T47D (cell line): ENCODE results near the gene PLA2G6.

Source experiments
- DNase-seq, 2 experiments: peaks; one replicate each; pipeline versions ENCODE4 v3.0.0 to v3.0.0-alpha.2; 2011 to 2012; ENCODE audit warnings: low read depth in 1 of 2, low spot score in 1 of 2
- JUND ChIP-seq: IDR thresholded peaks from 2 replicates; pipeline ENCODE4 v1.6.1; 2012; ENCODE audit warnings: low read depth
- in situ Hi-C: cut with HindIII; loops from 2 replicates; pipeline ENCODE4 v1.10.0; 2016; ENCODE audit warnings: low sequenced_read_pairs, low pct_unique_long_range_greater_than_20kb

PLA2G6 gene

DNA sequence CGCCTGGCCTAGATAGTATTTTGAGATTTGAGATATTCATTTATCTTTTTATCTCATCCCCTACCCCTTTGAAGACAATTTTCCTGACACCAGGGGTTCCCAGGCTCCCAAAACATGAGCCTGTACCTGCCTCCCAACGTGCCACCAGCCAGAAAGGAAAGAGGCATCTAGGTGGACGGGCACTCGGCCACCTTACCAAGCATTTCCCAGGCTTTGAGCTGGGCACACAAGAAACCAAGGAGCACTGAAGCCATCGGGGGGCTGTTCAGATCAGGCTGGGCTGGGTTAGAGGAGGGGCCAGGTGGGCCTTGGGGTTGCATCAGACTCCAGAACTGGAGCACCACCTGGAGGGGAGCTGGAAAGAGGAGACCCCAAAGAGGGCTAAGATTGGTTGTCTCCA is 42.7 kb downstream of the PLA2G6 start:
- TF ChIP-seq JUND: no peak
- in situ Hi-C loops: no loop called here
- DNase-seq: no peak

DNA sequence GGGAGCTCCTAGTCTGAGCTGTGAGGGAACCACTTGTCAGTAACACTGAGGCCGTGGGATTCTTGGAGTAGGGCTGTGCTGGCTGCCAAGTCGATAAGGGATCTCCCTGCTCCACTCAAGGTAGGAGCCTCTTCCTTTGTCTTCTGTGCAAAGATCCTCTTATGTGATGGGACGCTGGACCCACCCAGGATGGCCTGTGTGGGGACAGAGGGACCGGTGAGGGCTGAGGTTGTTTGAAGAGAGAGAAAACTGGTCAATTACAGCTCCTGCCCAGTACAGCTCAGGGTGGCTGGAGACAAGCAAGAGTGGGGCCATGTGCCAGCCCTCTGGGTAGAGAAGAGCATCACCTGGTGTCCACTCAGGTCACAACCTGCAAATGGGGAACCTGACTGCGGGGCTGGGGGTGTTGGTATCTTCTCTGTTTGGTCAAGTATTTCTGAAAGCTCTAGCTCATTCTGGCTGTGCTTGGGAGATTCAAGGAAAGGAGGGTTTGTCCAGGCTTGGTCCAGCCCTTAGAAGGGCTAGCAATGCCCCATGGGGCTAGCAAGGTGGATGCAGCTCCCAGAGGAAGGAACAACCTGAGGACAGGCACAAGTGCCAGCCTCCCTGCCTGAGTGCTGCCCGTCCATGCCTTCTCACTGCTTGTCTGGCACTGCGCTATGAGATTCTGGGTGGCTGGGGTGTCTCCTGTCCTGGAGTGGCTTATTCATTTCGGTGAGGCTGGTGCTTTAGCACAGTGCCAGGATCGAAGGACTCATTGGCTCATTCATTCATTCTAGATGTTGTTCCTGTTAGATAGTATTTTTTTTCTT is 43.5 kb downstream of the PLA2G6 start:
- TF ChIP-seq JUND: no peak
- in situ Hi-C loops: no loop called here
- no peak for DNase-seq

DNA sequence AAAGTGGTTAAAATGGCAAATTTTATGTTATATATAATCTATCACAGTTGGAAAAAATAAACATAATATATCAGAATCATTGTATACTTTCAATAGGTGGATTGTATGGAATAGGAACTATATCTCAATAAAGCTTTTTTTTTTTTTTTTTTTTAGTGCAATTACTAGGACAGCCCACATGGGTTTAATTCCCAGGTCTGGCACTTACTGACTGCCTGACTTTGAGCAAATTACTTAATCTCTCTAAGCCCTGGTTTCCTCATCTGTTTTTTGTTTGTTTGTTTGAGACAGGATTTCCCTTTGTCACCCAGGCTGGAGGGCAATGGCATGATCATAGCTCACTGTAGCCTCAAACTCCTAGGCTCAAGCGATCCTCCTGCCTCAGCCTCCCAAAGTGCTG is 45.0 kb downstream of the PLA2G6 start:
- no peak for DNase-seq
- no peak for TF ChIP-seq JUND
- in situ Hi-C loops: no loop called here

DNA sequence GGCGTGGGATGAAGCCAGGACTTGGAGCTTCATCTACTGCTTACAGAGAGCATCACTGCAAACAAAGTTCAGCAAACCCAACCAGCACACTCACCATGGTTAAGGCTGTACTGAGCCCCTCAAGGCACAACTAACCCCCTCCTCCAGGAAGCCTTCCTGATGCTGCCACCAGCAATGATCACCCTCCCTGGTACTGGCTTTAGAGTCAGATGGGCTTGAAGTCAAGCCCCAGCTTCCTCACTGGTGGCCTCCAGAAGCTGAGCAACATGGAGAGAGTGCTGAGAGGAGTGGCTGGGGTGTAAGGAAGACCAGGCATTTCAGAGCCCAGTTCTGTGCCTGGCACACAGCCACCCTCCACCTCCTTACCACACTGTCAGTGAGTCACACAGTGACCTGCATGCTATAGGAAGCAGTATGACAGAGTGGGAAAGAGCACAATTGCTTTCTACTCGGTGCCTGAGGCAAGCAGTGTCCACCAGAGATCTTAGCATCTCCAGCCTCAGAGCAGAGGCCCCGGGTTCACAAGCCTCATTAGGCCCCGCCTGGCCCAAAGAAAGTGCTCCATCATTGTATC is 46.4 kb downstream of the PLA2G6 start:
- in situ Hi-C loops: no loop called here
- no peak for TF ChIP-seq JUND
- DNase-seq: peak in 1 of 2 experiments; percentile 63

DNA sequence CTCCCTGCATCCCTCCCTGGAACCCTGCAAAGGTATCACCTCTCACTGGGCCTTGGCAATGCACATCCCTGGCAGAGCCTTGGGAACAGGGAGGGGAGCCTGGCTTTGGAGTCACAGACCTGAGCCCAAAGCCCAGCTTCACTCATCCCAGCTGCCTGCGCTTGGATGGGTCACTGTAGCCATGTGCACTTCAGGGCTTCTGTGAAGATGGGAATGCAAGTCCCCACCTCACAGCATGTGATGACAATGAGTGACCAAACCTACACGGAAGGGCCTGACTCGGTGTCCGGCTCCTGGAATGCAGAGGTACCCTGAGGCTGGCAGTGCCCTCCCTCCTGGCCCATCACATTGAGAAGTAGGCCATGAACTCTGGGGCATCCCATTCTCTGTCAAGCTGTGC is 48.3 kb downstream of the PLA2G6 start:
- DNase-seq: no peak
- no peak for TF ChIP-seq JUND
- in situ Hi-C loops: no loop called here

DNA sequence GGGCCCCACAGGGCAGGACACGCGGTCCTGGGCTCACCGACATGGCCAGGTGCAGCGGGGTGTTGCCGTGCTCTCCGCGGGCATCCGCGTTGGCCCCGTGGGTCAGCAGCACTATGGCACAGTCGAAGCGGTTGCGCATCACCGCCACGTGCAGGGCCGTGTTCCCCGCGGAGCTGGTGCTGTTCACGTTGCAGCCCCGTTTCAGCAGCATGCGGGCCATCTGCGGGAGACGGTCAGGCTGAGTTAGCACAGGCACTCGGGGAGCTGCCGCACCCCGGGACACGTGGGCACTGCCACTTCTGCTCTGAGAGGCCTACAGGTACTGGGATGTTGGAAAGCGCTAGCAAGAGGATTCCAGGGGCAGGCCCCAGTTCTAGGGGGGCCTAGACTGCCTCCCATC is 48.8 kb downstream of the PLA2G6 start:
- in situ Hi-C loops: no loop called here
- TF ChIP-seq JUND: no peak
- DNase-seq: no peak

DNA sequence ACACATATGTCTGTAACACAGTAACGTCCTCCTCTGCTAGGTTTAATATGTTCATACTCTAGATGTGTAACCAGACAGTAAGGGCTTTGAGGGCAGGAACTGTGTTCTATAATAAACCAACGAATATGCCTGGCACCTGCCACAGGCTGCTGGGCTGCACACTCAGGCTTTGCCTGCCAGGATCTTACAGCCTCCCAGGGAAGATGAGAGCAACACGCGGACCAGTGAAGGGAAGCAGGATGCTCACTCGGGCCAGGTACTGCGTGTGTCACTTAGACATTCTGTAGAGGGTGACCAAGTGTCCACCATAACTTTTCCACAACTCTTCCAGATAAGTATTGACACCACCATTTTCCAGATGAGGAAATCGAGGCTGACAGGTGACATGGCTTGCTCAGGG is 49.5 kb downstream of the PLA2G6 start:
- no peak for TF ChIP-seq JUND
- in situ Hi-C loops: no loop called here
- DNase-seq: no peak

DNA sequence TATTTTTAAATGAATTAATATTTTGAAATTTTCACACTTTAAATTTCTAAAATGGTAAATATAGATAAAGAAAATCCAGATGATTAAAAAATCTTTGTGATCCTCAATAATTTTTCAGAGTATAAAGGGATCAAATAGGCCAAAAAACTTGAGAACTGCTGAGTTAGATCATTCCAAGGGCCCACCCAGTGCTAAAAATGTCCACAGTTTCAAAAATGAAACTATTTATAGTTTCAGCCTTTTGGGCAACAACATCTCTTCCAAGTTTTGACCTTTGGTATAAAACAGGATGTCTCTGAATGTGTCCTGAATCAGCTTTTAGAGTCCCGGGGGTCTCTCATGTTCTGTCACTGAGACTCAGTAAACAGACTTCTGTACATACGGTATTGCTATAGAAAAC is 50.2 kb downstream of the PLA2G6 start:
- no peak for TF ChIP-seq JUND
- in situ Hi-C loops: no loop called here

DNA sequence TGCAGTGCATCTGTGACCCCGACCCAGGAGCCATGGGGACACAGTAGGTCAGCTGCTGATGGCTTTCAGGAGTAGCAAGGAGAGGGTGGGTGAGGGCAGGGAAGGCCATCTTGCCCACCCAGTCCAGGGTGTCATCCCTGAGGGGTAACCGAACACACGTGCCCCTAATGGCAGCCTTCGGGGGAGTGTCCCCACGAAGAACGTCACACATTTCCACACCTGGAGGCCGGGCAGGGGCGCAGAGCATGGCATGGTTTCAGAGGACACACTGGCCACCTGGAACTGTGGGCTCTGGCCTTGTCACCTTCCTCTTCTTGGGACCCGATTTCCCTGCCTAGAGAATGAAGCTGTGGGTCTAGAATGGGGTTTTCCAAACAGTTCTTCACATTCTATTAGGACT is 51.8 kb downstream of the PLA2G6 start:
- in situ Hi-C loops: no loop called here
- no peak for TF ChIP-seq JUND
- no peak for DNase-seq

More for the DNA sequence above, 50.2 kb downstream of the PLA2G6 start:
- no peak for DNase-seq

DNA sequence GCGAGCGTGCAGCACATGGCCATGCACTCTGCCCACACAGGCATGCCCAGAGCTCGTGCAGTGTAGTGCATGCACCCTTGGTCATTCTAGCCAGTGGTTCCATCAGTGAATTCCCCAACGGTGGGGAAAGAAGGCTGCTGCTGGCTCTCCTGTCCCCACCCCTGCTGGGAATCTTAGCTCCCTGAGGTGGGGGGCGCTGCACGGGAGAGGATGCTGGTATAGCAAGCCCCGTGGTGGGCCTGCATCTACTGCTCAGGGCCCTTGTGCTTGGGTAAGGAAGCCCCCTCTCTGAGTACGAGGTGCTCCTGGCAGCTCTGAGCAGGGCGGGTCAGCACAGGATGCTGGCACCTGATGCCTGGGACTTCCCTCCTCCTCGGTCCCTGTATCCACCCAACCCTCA is 52.6 kb downstream of the PLA2G6 start:
- DNase-seq: no peak
- no peak for TF ChIP-seq JUND
- in situ Hi-C loops: no loop called here

DNA sequence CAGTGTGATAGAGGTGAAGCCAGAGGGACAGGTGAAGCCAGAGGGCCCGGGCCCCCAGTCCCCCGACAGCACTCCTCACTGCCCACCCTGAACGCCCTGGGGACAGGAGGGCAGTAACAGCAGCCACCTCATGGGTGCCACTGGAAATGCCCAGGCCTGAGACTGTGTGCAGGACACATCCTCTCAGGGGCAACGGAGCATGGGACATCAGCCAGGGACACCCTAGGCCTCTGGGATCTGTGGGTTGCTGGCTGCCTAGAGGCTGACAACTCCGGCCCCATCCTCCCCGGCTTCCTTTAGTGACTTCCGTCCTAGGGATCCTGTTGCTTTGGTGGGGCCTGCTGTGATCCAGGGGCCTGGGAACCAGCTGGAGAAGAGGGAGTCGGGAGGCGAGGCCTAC is 53.8 kb downstream of the PLA2G6 start:
- TF ChIP-seq JUND: no peak
- in situ Hi-C loops: no loop called here
- no peak for DNase-seq

DNA sequence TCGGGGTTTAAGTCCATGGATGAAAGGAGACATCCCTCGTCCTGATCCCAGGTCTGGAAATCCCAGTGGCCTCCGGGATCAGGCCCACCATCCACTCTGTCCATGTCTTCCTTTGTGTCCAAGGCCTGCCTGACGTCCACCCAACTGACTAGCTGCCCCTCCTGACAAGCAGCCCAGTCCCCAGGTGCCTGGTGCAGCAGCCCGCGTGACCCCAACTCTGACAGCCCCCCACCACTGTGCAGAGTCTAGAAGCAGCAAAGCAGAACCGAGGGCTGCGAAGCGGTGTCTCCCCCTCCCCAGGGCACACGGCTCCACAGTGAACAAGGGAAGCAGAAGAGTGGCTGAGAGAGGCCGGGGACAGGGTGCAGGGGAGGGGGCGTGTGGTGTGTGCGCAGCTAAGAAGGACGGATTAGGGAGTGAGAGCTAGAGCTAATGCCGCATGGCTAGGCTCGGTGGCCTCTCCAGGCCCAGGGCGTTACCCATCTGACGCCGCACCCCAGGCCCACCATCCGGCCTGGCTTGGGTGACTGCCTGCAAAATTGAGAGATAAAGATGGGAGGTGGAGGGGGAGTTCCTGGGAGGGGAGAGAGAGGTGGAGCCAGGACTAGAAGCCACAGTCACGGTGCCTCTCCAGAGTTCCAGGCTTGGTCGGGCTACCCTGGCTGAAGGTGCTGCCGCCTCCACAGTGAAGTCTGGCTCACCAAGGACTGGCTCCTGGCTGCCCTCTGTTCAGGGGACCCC is 54.5 kb downstream of the PLA2G6 start:
- no peak for DNase-seq
- in situ Hi-C loops: no loop called here
- TF ChIP-seq JUND: no peak

DNA sequence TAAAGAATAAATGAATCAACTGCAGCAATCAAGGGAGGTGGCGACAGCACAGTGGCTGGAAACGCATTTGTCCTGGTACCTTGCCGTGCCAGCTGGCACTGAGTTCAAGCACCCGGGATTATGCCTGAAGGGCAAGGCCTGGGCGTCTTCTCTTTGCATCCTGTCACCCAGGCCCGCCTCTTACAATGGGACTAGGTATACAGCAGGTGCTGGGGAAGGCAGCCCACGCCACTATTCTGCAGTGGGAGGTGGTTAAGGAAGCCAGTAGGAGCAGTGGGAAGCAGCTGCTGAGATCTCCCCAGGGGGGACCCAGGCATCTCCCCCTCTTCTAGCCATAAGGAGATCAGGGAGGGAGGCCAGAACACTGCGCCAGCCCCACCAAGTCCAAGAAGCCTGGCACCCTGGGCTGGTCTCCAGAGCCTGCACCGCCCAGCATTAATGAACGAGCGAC is 55.9 kb downstream of the PLA2G6 start:
- DNase-seq: no peak
- no peak for TF ChIP-seq JUND
- in situ Hi-C loops: no loop called here
